ENCODE data around the gene ASXL3.

DNA sequence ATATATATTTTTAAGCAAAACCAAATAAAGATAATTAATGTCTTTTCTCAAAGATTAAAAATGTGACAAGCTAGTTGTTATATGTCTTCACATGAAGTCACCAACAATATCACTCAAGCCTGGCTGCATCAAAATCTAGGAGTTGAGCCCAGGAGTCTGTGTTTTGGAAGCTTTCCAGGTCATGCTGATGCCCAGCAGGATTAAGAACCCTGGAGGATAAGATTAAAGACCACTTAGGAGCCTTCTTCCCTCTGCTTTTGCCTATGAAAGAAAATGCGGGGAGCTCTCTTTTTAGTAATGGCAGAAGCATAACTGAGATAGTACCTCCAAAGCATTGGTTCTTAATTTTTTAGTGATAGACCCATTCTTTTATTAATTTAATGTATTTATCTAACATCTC lies 157.4 kb downstream of the ASXL3 start:
- TF ChIP-seq EP300 (IDR thresholded peaks at IDR 0.05) (no peak), POLR2AphosphoS5 (IDR thresholded peaks at IDR 0.05) (no peak)
- TF ChIP-seq, protein P1, sequence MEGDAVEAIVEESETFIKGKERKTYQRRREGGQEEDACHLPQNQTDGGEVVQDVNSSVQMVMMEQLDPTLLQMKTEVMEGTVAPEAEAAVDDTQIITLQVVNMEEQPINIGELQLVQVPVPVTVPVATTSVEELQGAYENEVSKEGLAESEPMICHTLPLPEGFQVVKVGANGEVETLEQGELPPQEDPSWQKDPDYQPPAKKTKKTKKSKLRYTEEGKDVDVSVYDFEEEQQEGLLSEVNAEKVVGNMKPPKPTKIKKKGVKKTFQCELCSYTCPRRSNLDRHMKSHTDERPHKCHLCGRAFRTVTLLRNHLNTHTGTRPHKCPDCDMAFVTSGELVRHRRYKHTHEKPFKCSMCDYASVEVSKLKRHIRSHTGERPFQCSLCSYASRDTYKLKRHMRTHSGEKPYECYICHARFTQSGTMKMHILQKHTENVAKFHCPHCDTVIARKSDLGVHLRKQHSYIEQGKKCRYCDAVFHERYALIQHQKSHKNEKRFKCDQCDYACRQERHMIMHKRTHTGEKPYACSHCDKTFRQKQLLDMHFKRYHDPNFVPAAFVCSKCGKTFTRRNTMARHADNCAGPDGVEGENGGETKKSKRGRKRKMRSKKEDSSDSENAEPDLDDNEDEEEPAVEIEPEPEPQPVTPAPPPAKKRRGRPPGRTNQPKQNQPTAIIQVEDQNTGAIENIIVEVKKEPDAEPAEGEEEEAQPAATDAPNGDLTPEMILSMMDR (IDR thresholded peaks at IDR 0.05), result no peak

Measured in gastroesophageal sphincter (tissue), 3 donors.